D721Med (cell line): ENCODE results near the gene EXOC3L4.
A peak's percentile ranks its signal among the peaks of the same experiment; 100 is the strongest.

Experiments used
- DNase-seq: peaks from one replicate; pipeline ENCODE4 v3.0.0; 2011; ENCODE audit warnings: low spot score; ENCODE audit not compliant: insufficient read length
- FAIRE-seq: peaks from 2 replicates; lab custom pipeline; 2011; peaks lifted over from hg19 to GRCh38; lab: Jason Lieb, UNC
- CTCF ChIP-seq: IDR thresholded peaks from 2 replicates; pipeline ENCODE4 v1.5.1; 2012; ENCODE audit warnings: mild to moderate bottlenecking, control low read depth; ENCODE audit not compliant: insufficient read depth; ENCODE audit errors: missing control alignments

Gene EXOC3L4

GRCh38 chr14:103070971-103071542 lies 23.5 kb upstream of the EXOC3L4 start:
- FAIRE-seq = no peak
- peak; percentile 3 for DNase-seq
- no peak for TF ChIP-seq CTCF

GRCh38 chr14:103071544-103072251 lies 22.8 kb upstream of the EXOC3L4 start:
- DNase-seq = peak; percentile 6
- no peak for TF ChIP-seq CTCF
- FAIRE-seq = no peak

GRCh38 chr14:103072595-103073366 lies 21.7 kb upstream of the EXOC3L4 start:
- DNase-seq = no peak
- FAIRE-seq = no peak

GRCh38 chr14:103073367-103073875 lies 21.1 kb upstream of the EXOC3L4 start:
- FAIRE-seq = no peak
- no peak for DNase-seq
- TF ChIP-seq CTCF = no peak

More at GRCh38 chr14:103072595-103073366, 21.7 kb upstream of the EXOC3L4 start:
- TF ChIP-seq CTCF = no peak

- DNase-seq (no peak), FAIRE-seq (no peak)
- TF ChIP-seq CTCF = no peak
Measured at GRCh38 chr14:103073876-103074728, 20.4 kb upstream of the EXOC3L4 start.

- DNase-seq (peak; percentile 9), FAIRE-seq (no peak)
- no peak for TF ChIP-seq CTCF
Measured at GRCh38 chr14:103074729-103075367, 19.7 kb upstream of the EXOC3L4 start.
